HFFc6 (cell line): ENCODE data around the gene NAPB. TPM values are rescaled to one million over a fixed set of nuclear protein-coding genes. Genes with fewer than 3 reads are reported as not detected.

Experiments used
- DNase-seq: peaks from one replicate; pipeline ENCODE4 v3.0.0-alpha.2; 2018
- H3K27ac Mint-ChIP-seq: 2 replicates; pipeline ENCODE4 v1.8.0; 2020; ENCODE audit warnings: mild to moderate bottlenecking, mixed read lengths
- H3K27me3 Mint-ChIP-seq: 2 replicates; pipeline ENCODE4 v1.8.0; 2021; ENCODE audit warnings: mild to moderate bottlenecking, moderate library complexity, mixed read lengths; ENCODE audit not compliant: insufficient read depth
- H3K36me3 Mint-ChIP-seq: 2 replicates; pipeline ENCODE4 v1.8.0; 2021; ENCODE audit warnings: low read depth, mixed read lengths
- H3K4me1 Mint-ChIP-seq: 2 replicates; pipeline ENCODE4 v1.8.0; 2020; ENCODE audit warnings: low read depth, mixed read lengths
- H3K4me3 Mint-ChIP-seq: 2 replicates; pipeline ENCODE4 v1.8.0; 2020; ENCODE audit warnings: mild to moderate bottlenecking, moderate library complexity, mixed read lengths
- H3K9me3 Mint-ChIP-seq: 2 replicates; pipeline ENCODE4 v1.8.0; 2020; ENCODE audit warnings: mild to moderate bottlenecking, mixed read lengths
- CTCF ChIP-seq: fragments of 200-600 bp; sonication (generic); IDR thresholded peaks from 2 replicates; pipeline ENCODE4 v1.5.0; 2021; ENCODE audit warnings: antibody characterized with exemption, mild to moderate bottlenecking
- total RNA-seq, 6 experiments: library from RNA; stranded (reverse); fragmentation: NEBNext Ultra II Directional; extraction: Animal tissue kit (Norgen Biotek cat#: 25700); gene quantifications; 2 replicates in 1 of 6; 3 replicates in 5 of 6; pipeline ENCODE4 v1.2.3, GENCODE V29; 2021

The NAPB gene
- total RNA-seq, 6 experiments from 2014 or later: 4.1 to 5.9 (median 5.0) TPM

DNA sequence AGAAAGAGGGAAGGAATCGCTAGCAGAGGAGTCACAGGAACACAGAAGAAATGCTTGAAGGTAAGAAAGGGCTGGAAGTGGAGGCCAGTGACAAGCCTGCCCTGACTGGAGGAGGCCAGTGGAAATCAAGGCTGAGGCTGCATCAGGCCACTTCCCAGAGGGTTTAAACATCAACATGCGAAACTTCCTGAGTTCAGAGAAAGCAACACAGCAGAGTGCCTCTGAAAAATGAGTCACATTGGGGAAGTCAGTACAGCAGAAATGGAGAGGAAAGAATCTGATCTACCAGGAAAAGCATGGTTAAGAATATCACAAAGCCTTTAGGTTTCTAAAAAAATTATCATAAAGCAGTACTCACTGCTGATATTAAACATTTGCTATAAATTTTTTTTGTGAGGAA lies 23.3 kb downstream of the NAPB start:
- Mint-ChIP-seq H3K4me1 (peaks cover 41% of the 10 kb centered on the region), H3K27ac (peak overlapping the region; percentile 87), H3K36me3 (peaks cover 26% of the 10 kb centered on the region), H3K4me3 (peak overlapping the region; percentile 43), H3K27me3 (no peaks in the 10 kb centered on the region; the same call in 1 of the 2 replicates), H3K9me3 (no peaks in the 10 kb centered on the region)
- no peak for TF ChIP-seq CTCF
- DNase-seq: peak; percentile 47

- Mint-ChIP-seq H3K27me3 (no peaks in the 10 kb centered on the region; the same call in 1 of the 2 replicates), H3K9me3 (no peaks in the 10 kb centered on the region), H3K4me3 (no peak overlapping the region), H3K27ac (peak overlapping the region; percentile 87; the same call in 1 of the 2 replicates), H3K36me3 (peaks cover 26% of the 10 kb centered on the region), H3K4me1 (peaks cover 41% of the 10 kb centered on the region)
- no peak for TF ChIP-seq CTCF
- DNase-seq: no peak
Measured at GRCh38 chr20:23396950-23397627, 24.2 kb downstream of the NAPB start.

- TF ChIP-seq CTCF: no peak
- DNase-seq: no peak
- Mint-ChIP-seq H3K4me3 (no peak overlapping the region), H3K27ac (no peak overlapping the region; the same call in 1 of the 2 replicates), H3K9me3 (no peaks in the 10 kb centered on the region), H3K27me3 (no peaks in the 10 kb centered on the region; the same call in 1 of the 2 replicates), H3K4me1 (peaks cover 29% of the 10 kb centered on the region), H3K36me3 (peaks cover 22% of the 10 kb centered on the region)
Measured at GRCh38 chr20:23393996-23394775, 27.1 kb downstream of the NAPB start.

DNA sequence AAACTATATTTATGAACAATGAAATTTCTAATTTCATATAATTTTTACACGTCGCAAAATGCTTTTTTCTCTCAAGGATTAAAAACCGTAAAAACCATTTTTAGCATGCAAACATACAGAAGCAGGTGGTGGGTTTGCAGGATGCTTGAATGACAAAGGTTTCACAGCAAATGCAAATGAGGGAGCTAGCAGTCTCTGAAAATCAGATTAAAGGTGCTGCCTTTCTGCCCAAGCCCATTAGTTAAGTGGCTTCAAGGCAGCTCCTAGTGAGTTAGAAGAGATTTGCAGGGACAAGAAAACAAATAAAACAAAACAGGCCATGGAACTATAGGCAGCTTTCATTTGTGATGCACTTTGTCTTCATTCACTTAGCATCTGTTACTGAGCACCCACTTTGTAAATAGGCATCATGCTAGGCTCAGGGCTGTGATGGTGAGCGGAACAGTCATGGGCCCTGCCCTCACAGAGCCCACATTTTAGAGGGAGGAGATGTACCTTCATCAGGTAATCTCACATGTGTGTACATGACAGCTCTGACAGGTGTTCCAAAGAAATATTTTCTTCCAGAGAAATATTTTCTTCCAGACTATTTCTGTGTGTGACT lies 29.5 kb downstream of the NAPB start:
- Mint-ChIP-seq H3K9me3 (no peaks in the 10 kb centered on the region), H3K36me3 (peaks cover 35% of the 10 kb centered on the region), H3K4me3 (no peak overlapping the region), H3K27ac (no peak overlapping the region), H3K4me1 (peaks cover 10% of the 10 kb centered on the region), H3K27me3 (no peaks in the 10 kb centered on the region; the same call in 1 of the 2 replicates)
- no peak for DNase-seq
- TF ChIP-seq CTCF: no peak

GRCh38 chr20:23390091-23390774 lies 31.1 kb downstream of the NAPB start:
- Mint-ChIP-seq H3K4me1 (peaks cover 6% of the 10 kb centered on the region), H3K9me3 (no peaks in the 10 kb centered on the region), H3K27me3 (no peaks in the 10 kb centered on the region; the same call in 1 of the 2 replicates), H3K36me3 (peaks cover 50% of the 10 kb centered on the region), H3K27ac (no peak overlapping the region), H3K4me3 (no peak overlapping the region)
- no peak for TF ChIP-seq CTCF
- DNase-seq: no peak
